22Rv1 (cell line): ENCODE data around the gene GALNTL6.

Experiments
- H3K27ac ChIP-seq: fragments of 450-650 bp; 2 replicates; pipeline ENCODE4 v1.5.1; 2017
- CTCF ChIP-seq: fragments of 450-650 bp; IDR thresholded peaks from 2 replicates; pipeline ENCODE4 v1.5.1; 2017; ENCODE audit warnings: mild to moderate bottlenecking
- ZFX ChIP-seq: fragments of 450-650 bp; IDR thresholded peaks from 2 replicates; pipeline ENCODE4 v1.6.1; 2017; ENCODE audit warnings: antibody characterized with exemption, borderline replicate concordance

GALNTL6 gene

GRCh38 chr4:172985552-172985951 lies 1172.3 kb downstream of the GALNTL6 start:
- H3K27ac ChIP-seq, result no peak overlapping the region
- no peak for TF ChIP-seq ZFX
- no peak for TF ChIP-seq CTCF

GRCh38 chr4:172986114-172986513 lies 1172.9 kb downstream of the GALNTL6 start:
- H3K27ac ChIP-seq, result no peak overlapping the region
- TF ChIP-seq ZFX (no peak), CTCF (no peak)

- TF ChIP-seq ZFX (no peak), CTCF (no peak)
- no peak overlapping the region for H3K27ac ChIP-seq
Measured at GRCh38 chr4:172989984-172990820, 1177.0 kb downstream of the GALNTL6 start.

GRCh38 chr4:172992648-172993378 lies 1179.6 kb downstream of the GALNTL6 start:
- H3K27ac ChIP-seq, result no peak overlapping the region
- TF ChIP-seq ZFX, result no peak
- TF ChIP-seq CTCF, result no peak

GRCh38 chr4:172995161-172995560 lies 1182.0 kb downstream of the GALNTL6 start:
- TF ChIP-seq ZFX, result no peak
- no peak for TF ChIP-seq CTCF

GRCh38 chr4:172995704-172996103 lies 1182.5 kb downstream of the GALNTL6 start:
- no peak overlapping the region for H3K27ac ChIP-seq
- TF ChIP-seq ZFX (no peak), CTCF (no peak)

More at GRCh38 chr4:172995161-172995560, 1182.0 kb downstream of the GALNTL6 start:
- no peak overlapping the region for H3K27ac ChIP-seq
